CD4-positive, alpha-beta T cell treated with Interleukin-17A for 4 hours (primary cell): ENCODE measurements around the gene ARSA.
"Not testable (repeated sequence)": the region's sequence is repeated elsewhere in the genome, so short reads cannot be mapped to it uniquely, and the experiment has no call there.

Experiments used
- DNase-seq: peaks from one replicate; pipeline ENCODE4 v3.0.0-alpha.2; 2020; ENCODE audit warnings: mixed read lengths

The ARSA gene

DNA sequence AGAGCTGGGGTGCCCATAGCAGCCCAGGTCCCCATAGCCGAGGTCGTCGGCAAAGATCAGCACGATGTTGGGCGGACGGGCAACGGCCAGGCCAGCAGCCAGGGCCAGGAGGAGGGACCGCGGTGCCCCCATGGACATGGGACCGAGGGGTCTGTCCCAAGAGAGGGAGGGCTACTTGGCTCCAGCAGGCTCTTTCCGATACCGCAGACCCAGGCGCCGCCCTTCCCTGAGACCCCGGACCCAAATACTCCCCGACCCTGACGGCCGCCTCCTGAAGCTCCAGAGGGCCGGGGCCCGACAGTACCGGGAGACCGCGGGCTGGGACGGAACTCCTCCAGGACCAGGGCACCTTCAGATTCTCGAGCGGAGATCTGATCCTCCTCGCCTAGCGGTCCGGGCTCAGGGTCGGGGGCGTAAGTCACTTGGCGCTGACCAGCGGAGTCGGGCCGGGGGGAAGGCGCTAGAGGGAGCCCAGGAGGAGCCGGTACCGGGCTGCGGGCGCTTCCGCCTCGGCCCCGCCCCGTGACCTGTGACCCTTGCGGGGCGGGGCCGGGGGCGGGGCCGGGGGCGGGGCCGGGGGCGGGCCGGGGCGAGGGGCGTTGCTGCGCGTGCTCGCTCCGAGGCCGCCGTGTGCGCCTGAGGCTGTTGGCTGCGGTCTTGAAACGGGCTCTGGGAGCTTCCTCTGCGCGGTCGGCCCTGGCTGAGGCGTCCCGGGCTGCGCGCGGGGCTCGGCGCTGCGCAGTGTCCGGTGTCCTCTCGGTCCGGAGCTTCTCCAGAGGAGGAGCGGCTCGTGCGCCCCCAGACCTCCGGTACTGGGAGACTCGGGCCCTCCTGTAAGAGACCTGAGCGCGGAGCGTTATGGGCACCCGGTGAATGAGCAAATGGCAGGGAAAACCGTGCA, at the start of gene ARSA:
TSS of gene ARSA (minus strand) at position 511 of the 901 bp plus-strand sequence. CDS start at position 138, 373 bp downstream.
- DNase-seq = peak; percentile 84

DNA sequence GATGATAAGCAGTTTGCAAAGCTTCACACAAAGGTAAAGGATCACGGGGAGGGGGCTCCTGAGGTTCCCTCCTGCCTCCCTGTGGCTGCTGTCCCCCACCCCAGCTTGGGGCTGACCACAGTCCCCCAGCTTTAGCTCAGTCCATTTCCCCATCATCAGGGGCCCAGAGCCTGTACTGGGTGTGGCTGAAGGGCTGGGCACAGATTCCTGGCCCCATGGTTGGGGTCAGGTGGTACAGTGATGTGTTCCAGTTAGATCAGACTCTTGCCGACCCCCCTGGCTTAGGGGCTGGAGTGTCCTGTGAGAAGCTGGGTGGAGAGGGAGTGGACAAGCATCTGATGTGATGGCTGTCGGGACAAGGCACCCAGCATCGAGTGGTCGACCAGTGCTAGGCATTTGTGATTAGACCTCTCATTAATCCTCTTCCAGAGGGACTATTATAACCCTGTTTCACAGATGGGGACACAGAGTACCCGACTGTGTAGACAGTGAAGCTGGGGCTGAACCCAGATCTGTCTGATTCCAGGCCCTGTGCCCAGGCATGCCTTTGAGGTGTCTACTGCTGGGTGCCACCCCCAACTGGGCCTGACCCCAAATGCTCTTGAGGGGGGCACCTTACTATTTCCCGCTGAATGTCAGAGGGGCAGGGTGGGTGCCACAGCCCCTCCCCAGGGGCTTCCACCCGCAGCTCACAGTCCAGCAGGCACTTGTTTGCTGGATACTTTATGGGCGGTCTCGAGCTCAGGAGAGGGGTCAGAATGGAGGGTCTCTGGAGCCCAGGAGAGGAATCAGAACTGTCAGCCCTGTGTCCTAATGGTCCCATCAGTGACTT, 48.9 kb upstream of the ARSA start:
- DNase-seq = no peak

DNA sequence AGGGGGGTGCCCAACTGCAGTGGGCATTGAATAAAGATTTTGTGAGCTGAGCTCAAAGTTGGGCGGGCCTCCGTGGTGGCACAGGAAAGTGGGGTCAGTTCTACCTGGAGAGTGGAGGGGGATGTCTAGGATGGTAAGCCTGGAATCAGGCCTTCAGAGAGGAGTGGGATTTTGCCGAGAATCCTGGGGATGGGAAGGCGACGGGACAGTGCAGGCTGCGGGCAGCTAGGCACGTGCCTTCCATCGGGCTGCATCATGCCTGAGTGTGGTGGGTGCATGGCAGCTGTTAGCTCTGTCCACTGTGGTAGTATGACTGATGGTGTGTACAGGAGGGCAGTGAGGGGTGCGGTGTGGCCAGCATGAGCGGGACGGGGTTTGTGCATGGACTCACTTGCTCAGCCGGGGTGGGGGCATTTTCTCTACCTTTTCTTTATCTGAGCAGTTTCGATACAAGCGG, 48.3 kb upstream of the ARSA start:
- no peak for DNase-seq

DNA sequence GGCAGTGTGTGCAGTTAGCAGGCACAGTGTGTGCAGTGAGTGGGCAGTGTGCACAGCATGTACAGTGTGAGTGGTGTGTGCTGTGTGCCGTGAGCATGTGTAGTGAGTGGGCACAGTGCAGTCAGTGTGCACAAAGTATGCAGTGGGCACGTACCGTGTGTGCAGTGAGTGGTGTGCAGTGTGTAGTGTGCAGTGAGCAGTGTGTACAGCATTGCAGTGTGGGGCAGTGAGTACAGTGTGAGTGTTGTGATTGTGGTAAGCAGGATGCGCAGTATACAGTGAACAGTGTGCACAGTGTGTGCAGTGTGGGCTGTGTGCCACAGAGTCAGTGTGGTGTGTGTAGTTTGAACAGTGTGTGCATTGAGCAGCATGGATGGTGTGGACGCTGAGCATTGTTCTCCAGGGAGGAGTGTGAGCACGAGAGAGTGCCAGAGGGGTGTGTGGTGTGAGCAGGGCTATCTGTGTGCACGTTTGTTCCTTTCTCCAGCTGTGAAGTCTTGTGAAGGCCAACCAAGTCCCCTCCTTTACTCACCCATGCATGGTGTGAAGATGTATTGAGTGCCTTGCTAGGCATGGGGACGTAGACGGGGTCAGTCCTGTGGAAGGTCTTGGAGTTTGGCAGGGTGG, 47.7 kb upstream of the ARSA start:
- DNase-seq = no peak

DNA sequence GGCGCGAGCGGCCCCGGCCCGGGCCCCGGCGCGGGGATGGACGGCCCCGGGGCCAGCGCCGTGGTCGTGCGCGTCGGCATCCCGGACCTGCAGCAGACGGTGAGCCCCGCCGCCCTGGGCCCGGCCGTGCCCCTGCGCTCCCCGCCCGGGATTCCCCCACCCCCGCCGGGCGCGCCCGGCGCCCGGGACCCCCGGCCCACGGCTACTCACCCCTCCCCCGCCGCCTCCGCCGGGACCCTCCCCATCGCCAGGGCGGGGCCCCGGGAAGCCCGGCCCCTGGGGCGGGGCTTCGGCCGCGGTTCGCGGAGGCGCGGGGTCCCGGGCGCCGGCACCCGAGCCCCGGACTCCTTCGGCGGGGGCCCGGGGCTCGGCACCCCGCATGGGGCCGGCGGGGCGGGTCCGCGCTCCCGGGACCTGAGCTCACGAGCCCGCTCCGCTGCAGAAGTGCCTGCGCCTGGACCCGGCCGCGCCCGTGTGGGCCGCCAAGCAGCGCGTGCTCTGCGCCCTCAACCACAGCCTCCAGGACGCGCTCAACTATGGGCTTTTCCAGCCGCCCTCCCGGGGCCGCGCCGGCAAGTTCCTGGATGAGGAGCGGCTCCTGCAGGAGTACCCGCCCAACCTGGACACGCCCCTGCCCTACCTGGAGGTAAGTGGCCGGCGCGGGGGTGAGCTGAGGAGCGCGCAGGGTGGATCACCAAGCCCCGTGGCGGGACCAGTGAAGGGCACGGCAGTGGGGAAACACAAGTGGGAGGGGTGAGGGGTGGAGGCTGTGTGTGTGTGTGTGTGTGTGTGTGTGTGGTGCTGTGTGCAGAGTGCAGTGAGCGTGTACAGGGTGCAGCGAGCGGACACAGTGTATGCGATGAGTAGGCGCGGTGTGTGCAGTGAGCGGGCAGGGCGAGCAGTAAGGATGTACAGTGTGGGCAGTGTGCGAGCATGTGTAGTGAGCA, 46.9 kb upstream of the ARSA start:
- DNase-seq = peak; percentile 26

DNA sequence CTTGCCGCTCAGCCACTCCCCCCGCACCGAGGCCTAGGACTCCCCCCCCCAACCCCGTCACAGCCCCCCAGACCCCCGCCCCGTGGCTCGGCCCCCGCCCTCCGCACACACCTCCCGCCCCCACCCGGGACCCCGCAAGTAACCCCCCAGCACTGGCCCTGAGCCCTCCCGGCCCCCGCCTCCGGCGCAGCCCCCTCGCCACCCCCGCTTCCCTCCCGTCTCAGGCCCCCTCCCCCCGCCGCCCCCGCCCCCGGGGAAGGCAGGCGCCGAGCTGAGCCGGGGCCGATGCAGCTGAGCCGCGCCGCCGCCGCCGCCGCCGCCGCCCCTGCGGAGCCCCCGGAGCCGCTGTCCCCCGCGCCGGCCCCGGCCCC, 46.2 kb upstream of the ARSA start:
- DNase-seq = peak; percentile 12

DNA sequence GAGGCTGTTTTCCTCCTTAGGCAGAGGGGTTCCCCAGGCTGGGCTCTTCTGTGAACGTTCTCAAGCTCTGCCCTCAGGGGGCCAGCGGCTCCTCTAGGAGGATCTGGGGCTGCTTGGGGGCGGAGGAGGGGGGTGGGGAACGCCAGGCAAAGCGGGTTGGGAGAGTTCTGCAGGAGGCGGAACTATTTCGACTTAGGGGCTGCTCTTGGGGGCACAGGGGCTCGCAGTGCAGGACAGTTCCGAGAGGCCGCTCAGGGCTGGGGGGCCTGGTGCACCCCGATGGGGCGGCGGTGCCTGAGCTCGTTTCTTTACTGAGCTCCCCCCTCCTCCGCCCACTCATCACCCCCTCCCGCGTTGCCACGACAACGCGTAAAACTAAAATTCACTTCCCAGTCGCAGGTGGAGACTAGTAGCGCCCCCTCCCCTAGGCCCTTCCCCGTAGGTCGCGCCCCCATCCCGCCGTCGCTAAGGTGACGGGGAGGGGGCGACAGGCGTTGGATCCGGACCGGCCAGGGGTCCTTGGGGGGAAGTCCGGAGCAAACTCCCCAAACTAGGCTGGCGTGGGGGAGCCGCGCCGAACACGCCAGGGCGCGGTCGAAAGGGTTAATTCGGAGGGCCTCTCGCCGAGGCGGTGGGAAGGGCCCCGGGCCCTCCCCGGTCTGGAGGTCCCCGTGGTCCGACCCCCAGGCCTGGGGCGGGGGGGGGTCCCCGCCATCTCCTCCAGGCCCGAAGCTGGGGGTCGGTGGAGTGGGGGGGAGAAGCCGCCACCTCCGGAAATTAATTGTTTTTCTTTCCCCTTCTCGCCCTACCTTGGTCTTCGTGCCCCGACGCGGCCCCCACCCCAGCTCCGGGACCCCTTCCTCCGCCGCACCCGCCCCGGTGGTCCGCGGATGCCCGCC, 45.5 kb upstream of the ARSA start:
- peak; percentile 41 for DNase-seq

DNA sequence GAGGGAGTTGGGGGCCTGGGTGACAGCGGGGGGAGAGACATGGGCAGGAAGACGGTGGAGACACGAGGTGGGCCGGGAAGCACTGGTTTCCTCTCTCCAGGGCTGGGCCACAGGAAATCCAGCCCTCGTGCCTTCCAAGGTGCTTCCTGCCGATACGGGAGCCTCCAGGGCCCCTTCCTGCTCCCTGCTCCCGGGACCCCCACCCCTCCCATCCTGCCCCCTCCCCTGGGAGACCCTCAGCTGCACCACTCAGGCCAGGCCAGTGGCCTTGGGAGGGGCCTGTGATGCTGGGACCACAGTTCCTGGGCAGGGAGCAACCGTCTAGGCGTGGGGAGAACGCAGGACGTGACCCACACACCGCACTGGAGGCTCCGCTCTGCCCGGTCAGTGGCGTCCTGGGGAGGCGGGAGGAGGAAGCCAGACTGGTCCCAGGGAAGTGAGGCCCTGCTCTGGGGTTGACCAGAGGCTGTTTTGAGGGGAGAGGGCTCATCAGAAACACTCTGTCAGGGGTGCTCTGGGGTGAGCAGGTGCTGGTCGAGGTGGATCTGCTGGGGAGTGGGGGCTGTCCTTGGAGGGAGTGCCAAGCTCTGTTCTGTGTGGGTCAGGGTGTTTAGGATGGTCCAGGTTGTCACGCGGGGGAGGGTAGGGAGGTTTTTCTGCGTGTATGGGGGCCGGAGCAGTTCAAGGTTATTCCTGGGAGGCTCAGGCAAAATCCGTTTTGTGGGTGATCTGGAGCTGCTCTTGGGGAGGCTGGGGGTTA, 44.7 kb upstream of the ARSA start, which contains the start of gene SHANK3:
TSS of gene SHANK3 (plus strand) at position 353 of the 760 bp plus-strand sequence.
- DNase-seq = no peak

DNA sequence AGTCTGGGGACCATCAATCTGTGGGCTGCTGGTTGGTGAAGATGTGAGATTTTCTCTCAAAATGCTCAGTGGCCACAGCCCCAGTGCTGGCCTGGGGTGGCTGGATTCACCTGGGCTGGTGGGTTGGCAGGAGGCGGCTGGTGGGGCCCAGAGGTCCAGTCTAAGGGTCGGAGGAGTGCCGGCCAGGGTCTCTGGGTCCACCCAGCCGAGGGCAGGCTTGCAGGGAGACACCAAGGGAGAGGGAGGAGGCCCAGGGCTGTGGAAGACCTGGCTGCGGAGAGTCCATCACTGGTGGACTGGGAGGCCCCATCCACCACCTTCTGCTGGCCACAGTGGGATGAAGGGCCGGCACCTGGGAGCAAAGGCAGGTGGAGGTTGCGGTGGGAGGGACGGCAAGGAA, 44.1 kb upstream of the ARSA start:
- no peak for DNase-seq

DNA sequence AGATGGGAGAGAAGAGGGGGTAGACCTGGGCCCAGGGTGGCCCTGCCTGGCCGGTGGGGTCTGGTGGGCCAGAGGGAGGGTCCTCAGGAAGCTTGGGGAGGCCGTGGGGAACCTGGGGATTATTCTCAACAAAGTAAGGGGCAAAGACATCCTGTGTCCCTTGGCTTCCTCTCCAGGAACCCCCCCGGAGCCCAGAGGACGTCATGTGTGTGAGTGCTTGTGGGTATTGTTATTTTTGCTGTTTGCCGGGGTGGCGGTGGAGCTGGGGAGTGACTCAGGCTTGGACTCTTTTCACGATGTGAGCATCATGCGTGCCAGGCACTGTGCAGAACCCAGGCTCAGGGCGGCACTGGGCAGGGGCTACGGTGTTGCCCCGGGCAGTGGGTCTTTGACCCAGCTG, 43.7 kb upstream of the ARSA start:
- DNase-seq = no peak

DNA sequence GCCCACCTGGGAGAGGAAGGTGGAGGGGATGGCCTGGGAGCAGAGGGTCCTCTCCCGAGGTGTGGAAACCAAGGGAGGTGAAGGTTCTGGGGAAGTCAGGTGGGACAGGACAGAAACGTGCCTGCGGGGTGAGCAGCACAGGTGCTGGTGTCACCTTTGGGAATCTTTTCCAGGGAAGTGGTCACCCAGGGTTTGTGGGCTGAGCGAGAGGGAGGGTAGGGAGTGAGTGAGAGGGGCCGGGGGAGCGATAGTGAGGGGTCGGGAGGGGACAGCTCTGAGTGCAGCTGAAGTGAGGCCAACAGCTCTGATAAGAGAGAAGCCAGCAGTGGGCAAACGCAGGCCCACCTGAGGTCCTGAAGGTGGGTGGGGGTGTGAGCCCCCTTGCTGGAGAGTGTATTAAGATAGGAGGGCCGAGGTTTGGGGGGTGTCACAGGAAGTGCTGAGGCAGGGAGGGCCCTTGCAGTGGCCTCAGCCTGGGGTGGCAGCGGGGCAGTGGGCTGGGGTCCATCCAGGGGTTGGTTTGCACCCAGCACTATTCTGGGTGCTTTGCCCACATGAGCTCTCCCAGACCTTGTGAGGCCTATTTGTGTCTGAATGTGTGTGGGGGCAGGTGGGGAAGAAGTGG, 43.1 kb upstream of the ARSA start:
- DNase-seq = no peak

DNA sequence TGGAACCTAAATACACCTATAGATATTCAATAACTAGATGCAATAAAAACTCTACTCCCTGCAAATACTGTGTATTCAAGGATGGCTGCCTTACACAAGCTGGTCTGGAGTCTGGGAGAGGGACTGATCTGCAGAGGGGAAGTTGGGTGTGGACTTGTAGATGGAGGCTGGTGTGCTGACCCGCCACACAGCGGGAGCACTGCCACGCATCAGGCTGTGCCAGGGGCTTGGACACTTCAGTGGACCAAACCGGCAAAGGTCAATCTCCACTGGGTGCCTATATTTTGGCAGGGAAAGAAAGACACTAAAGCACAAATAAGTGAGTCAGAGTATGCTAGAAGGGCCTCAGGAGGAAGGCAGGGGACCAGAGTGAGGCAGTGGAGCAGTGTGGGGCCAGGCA, 42.6 kb upstream of the ARSA start:
- DNase-seq = no peak

DNA sequence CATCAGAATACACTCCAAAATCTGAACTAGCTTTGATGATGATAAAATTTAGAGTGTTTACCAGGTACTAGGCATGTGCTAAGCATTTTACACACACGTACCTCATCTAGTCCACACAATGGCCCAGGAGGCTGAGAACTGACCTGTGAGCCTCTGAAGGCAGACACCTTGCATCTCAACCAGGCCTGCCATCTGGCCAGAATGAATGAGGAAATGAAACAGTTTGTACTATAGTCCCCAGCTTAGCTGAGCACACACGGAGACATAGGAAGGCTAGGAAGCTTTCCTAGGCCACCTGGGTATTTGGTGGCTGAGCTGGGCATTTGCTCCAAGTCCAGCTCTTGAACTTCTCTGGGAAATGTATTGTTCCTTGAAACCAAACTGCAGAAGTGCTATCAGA, 37.8 kb upstream of the ARSA start:
- DNase-seq = no peak

DNA sequence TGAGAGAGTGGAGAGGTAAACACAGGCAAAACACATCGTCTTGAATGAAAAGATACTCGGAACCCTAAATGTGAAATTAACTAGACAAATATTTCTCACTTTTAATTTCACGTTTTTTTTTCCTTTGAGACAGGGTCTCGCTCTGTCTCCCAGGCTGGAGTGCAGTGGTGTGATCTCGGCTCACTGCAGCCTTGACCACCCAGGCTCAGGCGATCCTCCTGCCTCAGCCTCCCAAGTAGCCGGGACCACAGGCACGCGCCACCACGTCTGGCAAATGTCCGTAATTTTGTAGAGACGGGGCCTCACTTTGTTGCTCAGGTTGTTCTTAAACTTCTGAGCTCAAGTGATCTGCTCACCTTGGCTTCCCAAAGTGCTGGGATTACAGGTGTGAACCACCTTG, 37.3 kb upstream of the ARSA start:
- DNase-seq = no peak

DNA sequence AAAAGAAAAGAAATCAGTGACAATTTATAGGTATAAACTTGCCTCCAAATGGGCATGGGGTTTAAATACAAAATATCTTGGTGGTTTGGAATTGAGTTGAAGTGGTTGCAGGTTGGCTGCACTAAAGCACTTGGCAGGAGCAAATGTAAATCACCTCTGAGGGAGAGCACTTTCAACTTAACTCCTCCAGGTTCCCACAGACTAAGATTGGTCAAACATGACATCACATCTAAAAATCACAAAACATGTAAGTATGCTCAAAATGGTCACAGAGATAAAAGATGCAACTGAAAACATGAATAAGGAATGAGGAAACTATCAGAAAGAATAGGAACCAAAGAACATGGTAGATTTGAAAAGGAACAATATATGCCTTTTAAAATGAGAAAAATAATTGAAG, 32.4 kb upstream of the ARSA start:
- DNase-seq = no peak

DNA sequence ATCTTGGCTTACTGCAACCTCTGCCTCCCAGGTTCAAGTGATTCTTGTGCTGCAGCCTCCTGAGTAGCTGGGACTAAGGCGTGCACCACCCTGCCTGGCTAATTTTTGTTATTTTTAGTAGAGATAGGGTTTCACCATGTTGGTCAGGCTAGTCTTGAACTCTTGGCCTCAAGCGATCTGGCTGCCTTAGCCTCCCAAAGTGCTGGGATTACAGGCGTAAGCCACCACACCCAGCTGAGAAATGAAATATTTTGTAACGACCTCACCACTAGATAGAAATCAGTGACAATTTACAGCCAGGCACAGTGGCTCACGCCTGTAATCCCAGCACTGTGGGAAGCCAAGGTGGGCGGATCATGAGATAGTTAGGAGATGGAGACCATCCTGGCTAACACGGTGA, 31.8 kb upstream of the ARSA start:
- not testable (repeated sequence) for DNase-seq

DNA sequence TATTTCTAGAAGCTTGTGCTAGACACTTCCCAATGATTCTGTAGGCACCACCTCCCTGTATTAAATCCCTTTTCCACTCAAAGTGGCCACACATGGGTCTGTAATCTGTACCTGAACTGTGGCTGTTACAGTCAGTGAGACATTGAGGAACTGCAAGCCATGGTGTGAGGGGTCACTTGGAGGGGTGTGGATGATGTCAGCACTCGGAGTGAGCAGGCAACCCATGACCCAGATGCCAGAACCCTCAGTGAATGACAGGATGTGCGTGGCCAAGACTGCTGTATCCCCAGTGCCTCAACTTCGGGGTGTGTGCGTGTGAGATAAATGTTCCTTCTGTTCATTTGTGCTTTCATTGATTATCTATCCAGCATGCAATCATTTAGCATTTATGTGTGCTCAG, 30.0 kb upstream of the ARSA start:
- DNase-seq = no peak

DNA sequence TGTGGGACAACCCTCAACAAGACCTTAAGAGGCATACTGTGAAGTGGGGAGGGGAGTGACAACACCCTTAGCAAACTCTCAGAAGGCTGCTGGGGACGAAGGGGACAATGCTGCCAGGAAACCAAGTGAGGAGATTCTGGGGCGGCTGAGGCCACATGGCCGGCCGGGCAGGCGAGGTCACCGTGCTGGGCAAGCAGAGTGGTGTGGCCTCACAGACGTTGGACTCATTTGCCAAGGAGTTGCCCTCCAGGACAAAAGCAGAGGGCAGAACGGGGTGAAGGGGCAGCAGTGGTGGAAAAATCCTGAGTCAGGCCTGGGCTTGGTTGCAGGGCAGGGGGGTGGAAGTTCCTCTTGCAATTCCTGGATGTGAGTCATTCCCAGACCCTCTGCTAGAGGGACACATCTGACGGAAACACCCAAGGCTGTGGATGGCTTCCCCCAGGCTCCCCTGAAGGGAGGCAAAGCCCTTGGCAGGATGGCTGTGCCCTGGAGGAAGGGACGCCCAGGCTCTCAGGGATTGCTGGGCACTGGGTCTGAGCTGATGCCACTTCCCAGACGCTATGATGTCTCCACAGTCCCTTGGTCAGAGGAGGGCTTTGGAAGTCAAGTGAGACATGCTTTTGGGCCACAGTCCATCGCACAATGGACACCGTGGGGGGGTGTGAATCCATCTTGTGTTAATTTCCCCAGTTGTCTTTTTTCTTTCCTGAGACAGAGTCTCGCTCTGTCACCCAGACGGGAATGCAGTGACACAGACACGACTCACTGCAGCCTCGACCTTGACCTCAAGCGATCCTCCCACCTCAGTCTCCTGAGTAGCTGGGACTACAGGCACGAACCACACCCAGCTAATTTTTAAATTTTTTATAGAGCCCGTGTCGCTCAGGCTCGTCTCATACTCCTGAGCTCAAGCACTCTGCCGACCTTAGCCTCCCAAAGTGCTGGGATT, 28.4 kb upstream of the ARSA start:
- no peak for DNase-seq

DNA sequence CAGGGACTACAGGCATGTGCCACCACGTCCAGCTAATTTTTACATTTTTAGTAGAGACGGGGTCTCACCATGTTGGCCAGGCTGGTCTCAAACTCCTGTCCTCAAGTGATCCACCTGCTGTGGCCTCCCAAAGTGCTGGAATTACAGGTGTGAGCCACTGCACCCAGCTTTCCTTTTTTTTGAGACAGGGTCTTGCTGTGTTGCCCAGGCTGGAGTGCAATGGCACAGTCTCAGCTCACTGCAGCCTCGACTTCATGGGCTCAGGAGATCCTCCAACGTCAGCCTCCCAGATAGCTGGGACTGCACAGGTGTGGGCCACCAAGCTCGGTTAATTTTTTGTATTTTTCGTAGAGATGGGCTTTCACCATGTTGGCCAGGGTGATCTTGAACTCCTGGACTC, 26.7 kb upstream of the ARSA start:
- DNase-seq = not testable (repeated sequence)
